Fibroblast of lung (primary cell): ENCODE data around the gene KRT8.

Source experiments
- EZH2 ChIP-seq: IDR thresholded peaks from 2 replicates; pipeline ENCODE4 v1.5.1; 2012; ENCODE audit warnings: low read length, control low read depth, mild to moderate bottlenecking; ENCODE audit errors: missing control alignments
- TF ChIP-seq, protein P1 (sequence below), 2 donors: IDR thresholded peaks in 1 of 2; conservative IDR thresholded peaks in 1 of 2; 1 replicate in 1 of 2; 2 replicates in 1 of 2; pipeline ENCODE4 v1.5.1; 2011 to 2012; ENCODE audit warnings: low read length in 2 of 2, control low read depth in 1 of 2, inconsistent platforms in 1 of 2, low read depth in 1 of 2, mild to moderate bottlenecking in 1 of 2

DNA sequence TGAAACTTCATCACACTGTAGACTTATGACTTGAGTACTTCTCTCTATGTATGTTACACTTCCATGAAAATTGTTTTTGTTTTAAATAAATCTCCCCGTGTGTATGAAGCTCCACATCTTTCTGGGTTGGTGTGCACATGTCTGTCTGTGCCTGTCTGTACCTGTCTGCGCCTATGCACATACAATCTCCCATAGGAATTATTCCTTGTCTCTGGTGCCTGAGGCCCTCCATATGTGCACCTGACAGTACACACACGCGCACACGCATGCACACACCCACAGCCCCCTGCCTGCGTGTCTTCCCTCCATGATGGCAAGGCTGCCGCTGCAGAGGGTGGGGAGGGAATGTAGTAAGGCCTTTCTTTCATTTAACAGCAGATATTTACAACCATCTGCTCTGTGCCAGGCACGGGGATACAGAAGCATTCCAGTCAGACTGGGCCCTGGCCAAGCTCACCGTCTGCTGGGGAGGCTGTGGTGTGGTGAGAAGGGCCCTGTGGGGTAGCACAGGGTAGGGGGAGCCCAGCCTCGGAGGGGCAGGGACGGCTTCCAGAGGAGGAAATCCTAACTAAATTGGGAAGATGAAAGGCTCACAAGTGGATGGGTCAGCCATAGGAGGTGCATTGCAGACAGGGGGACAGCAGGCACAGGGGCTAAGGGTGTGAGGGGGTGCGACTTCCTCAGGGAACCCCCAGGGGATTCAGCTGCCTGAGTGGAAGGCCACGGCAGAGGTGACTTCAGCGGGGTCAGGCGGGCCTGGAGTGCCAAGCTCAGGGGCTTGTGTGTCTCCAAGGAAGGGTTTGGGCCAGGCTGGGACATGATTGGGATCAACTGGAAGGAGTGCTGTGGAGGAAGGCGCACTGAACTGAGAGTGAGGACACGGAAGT lies 26.1 kb downstream of the KRT8 start:
- TF ChIP-seq, protein P1, sequence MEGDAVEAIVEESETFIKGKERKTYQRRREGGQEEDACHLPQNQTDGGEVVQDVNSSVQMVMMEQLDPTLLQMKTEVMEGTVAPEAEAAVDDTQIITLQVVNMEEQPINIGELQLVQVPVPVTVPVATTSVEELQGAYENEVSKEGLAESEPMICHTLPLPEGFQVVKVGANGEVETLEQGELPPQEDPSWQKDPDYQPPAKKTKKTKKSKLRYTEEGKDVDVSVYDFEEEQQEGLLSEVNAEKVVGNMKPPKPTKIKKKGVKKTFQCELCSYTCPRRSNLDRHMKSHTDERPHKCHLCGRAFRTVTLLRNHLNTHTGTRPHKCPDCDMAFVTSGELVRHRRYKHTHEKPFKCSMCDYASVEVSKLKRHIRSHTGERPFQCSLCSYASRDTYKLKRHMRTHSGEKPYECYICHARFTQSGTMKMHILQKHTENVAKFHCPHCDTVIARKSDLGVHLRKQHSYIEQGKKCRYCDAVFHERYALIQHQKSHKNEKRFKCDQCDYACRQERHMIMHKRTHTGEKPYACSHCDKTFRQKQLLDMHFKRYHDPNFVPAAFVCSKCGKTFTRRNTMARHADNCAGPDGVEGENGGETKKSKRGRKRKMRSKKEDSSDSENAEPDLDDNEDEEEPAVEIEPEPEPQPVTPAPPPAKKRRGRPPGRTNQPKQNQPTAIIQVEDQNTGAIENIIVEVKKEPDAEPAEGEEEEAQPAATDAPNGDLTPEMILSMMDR (conservative IDR thresholded peaks at IDR 0.05 in 1 of 2, IDR thresholded peaks at IDR 0.05 in 1 of 2; ENCODE audit: low read depth in 1 of 2, low read length in 2 of 2), result no peak
- no peak for TF ChIP-seq EZH2
